Neural progenitor cell (in vitro differentiated cells): ENCODE measurements around the gene TMEM95. TPM values are rescaled to one million over a fixed set of nuclear protein-coding genes. Genes with fewer than 3 reads are reported as not detected.

Source experiments
- DNase-seq: peaks from one replicate; pipeline ENCODE4 v3.0.0-alpha.2; 2016; ENCODE audit warnings: low spot score
- H2AFZ ChIP-seq: fragments of 200-600 bp; sonication (generic); replicated peaks from 2 replicates; pipeline ENCODE4 v1.6.1; 2016; ENCODE audit warnings: antibody characterized with exemption
- H3F3A ChIP-seq: fragments of 200-600 bp; sonication (generic); 2 replicates; pipeline ENCODE4 v1.6.1; 2016; ENCODE audit warnings: antibody characterized with exemption, low read depth
- H3K27ac ChIP-seq: fragments of 200-600 bp; sonication (generic); 2 replicates; pipeline ENCODE4 v1.5.1; 2016; ENCODE audit warnings: mild to moderate bottlenecking
- H3K27me3 ChIP-seq: fragments of 200-600 bp; sonication (generic); 2 replicates; pipeline ENCODE4 v1.6.1; 2016; ENCODE audit warnings: mild to moderate bottlenecking, moderate library complexity
- H3K36me3 ChIP-seq: fragments of 200-600 bp; sonication (generic); 2 replicates; pipeline ENCODE4 v1.5.1; 2016
- H3K4me1 ChIP-seq: fragments of 200-600 bp; sonication (generic); 2 replicates; pipeline ENCODE4 v1.6.1; 2016; ENCODE audit warnings: mixed run types
- H3K4me2 ChIP-seq: fragments of 200-600 bp; sonication (generic); 2 replicates; pipeline ENCODE4 v1.6.1; 2016
- H3K4me3 ChIP-seq: fragments of 200-600 bp; sonication (generic); 2 replicates; pipeline ENCODE4 v1.5.1; 2016
- H3K79me2 ChIP-seq: fragments of 200-600 bp; sonication (generic); 2 replicates; pipeline ENCODE4 v1.6.1; 2016; ENCODE audit warnings: low read depth
- H3K9ac ChIP-seq: fragments of 200-600 bp; sonication (generic); 2 replicates; pipeline ENCODE4 v1.6.1; 2016
- H3K9me3 ChIP-seq: fragments of 200-600 bp; sonication (generic); 2 replicates; pipeline ENCODE4 v1.5.1; 2016; ENCODE audit warnings: low read depth
- H4K20me1 ChIP-seq: fragments of 200-600 bp; sonication (generic); 2 replicates; pipeline ENCODE4 v1.6.1; 2016; ENCODE audit warnings: low read depth
- H3K27ac Mint-ChIP-seq: 3 replicates; pipeline ENCODE4 v1.8.0; 2021; ENCODE audit warnings: mixed read lengths
- H3K27me3 Mint-ChIP-seq: 2 replicates; pipeline ENCODE4 v1.8.0; 2022; ENCODE audit warnings: low read depth, mild to moderate bottlenecking, inconsistent platforms, moderate library complexity, mixed read lengths; ENCODE audit not compliant: insufficient read depth
- H3K36me3 Mint-ChIP-seq: 3 replicates; pipeline ENCODE4 v1.8.0; 2021; ENCODE audit warnings: mixed read lengths
- H3K4me1 Mint-ChIP-seq: 3 replicates; pipeline ENCODE4 v1.8.0; 2021; ENCODE audit warnings: mixed read lengths
- H3K4me3 Mint-ChIP-seq: 3 replicates; pipeline ENCODE4 v1.8.0; 2021; ENCODE audit warnings: mild to moderate bottlenecking, moderate library complexity, mixed read lengths
- H3K9me3 Mint-ChIP-seq: 3 replicates; pipeline ENCODE4 v1.8.0; 2020; ENCODE audit warnings: mixed read lengths
- EZH2 ChIP-seq: fragments of 200-600 bp; sonication (generic); IDR thresholded peaks from 2 replicates; pipeline ENCODE4 v1.6.1; 2017; ENCODE audit warnings: antibody characterized with exemption, mild to moderate bottlenecking, moderate library complexity
- EZH2phosphoT487 ChIP-seq: fragments of 200-600 bp; sonication (generic); IDR thresholded peaks from 2 replicates; pipeline ENCODE4 v1.6.1; 2017; ENCODE audit warnings: antibody characterized with exemption
- total RNA-seq: library from RNA; depleted of rRNA; stranded (reverse); fragments of >200 nt; gene quantifications from 2 replicates; pipeline ENCODE4 v1.2.3, GENCODE V29; 2015; ENCODE audit warnings: low replicate concordance
- TF ChIP-seq, protein P1 (sequence below): fragments of 200-600 bp; sonication (generic); IDR thresholded peaks from 2 replicates; pipeline ENCODE4 v1.5.1; 2017; ENCODE audit warnings: antibody characterized with exemption, mild to moderate bottlenecking

Gene TMEM95
- total RNA-seq, 1 donor from 2014 or later = not detected

DNA sequence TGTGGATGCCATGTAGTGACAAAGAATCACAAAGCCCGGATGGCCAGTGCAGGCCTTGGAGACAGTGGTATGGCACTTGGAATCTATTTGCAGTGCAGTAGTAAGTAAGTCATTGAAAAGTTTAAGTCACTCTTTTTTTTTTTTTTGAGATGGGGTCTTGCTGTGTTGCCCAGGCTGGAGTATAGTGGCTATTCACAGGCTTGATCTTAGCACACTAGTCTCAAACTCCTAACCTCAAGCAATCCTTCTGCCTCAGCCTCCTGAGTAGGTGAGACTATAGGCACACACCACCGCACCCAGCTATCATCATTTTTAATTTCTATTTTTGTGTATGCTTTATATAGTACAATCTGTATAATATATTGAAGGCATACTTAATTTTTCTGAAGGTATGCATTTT is 43.7 kb downstream of the TMEM95 start:
- Histone ChIP-seq H4K20me1 (peaks cover 4% of the 10 kb centered on the region), H3K4me2 (no peak overlapping the region), H3K9ac (no peak overlapping the region), H3K27ac (no peak overlapping the region), H3K27me3 (peaks cover under 1% of the 10 kb centered on the region), H3K4me3 (no peak overlapping the region), H3K9me3 (no peaks in the 10 kb centered on the region), H3K4me1 (peaks cover 13% of the 10 kb centered on the region), H3F3A (peaks cover 36% of the 10 kb centered on the region), H2AFZ (no peak overlapping the region), H3K36me3 (no peaks in the 10 kb centered on the region), H3K79me2 (peaks cover 13% of the 10 kb centered on the region)
- peaks cover 6% of the 10 kb centered on the region for H3K36me3 Mint-ChIP-seq
- H3K4me3 Mint-ChIP-seq = no peak overlapping the region
- no peak for DNase-seq
- TF ChIP-seq EZH2phosphoT487 (no peak), EZH2 (no peak)
- TF ChIP-seq, protein P1, sequence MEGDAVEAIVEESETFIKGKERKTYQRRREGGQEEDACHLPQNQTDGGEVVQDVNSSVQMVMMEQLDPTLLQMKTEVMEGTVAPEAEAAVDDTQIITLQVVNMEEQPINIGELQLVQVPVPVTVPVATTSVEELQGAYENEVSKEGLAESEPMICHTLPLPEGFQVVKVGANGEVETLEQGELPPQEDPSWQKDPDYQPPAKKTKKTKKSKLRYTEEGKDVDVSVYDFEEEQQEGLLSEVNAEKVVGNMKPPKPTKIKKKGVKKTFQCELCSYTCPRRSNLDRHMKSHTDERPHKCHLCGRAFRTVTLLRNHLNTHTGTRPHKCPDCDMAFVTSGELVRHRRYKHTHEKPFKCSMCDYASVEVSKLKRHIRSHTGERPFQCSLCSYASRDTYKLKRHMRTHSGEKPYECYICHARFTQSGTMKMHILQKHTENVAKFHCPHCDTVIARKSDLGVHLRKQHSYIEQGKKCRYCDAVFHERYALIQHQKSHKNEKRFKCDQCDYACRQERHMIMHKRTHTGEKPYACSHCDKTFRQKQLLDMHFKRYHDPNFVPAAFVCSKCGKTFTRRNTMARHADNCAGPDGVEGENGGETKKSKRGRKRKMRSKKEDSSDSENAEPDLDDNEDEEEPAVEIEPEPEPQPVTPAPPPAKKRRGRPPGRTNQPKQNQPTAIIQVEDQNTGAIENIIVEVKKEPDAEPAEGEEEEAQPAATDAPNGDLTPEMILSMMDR = no peak
- no peaks in the 10 kb centered on the region for H3K9me3 Mint-ChIP-seq
- peaks cover 20% of the 10 kb centered on the region for H3K4me1 Mint-ChIP-seq
- peaks cover 11% of the 10 kb centered on the region for H3K27me3 Mint-ChIP-seq
- no peak overlapping the region for H3K27ac Mint-ChIP-seq

DNA sequence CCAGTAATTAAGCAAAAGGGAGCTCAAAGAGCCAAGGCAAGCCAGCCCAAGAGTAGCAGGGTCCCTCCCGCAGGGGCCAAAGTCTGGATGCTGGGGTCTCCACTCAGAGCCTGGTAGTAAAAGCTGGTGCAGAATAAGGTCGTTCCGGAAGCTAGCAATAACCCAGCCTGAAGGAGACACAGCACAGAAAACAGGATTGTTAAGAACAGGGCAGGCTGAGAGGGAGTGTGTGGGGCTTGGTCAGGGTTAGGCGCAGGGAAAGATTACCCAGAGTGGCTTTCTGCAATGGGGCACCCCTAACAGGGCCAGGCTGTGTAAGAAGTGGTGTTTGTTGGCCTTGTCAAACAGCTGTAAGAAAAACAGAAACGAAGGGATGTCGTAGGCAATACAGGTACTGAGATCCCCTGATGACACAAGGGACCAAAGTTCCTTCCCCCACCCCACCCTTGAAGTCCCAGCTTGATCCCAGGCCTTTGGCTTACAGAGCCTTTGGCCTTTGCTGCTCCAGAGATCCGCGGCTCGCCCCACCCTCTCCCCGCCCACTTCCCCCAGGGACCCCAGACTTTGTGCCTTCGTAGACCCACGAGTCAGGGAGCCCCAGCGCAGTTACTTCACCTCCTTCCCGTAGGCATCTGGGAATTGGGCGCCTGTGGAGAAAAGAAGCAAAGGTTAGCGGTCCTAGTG is 48.2 kb downstream of the TMEM95 start:
- Histone ChIP-seq H3K4me3 (peak overlapping the region; percentile 55), H4K20me1 (peaks cover 29% of the 10 kb centered on the region), H2AFZ (no peak overlapping the region), H3F3A (peaks cover 50% of the 10 kb centered on the region), H3K27me3 (no peaks in the 10 kb centered on the region), H3K9ac (peak overlapping the region; percentile 10), H3K4me2 (peak overlapping the region; percentile 70), H3K27ac (peak overlapping the region; percentile 30), H3K36me3 (no peaks in the 10 kb centered on the region), H3K79me2 (peaks cover 46% of the 10 kb centered on the region), H3K9me3 (no peaks in the 10 kb centered on the region), H3K4me1 (peaks cover 19% of the 10 kb centered on the region)
- Mint-ChIP-seq H3K4me3 (peak overlapping the region; percentile 96), H3K9me3 (no peaks in the 10 kb centered on the region), H3K27me3 (peaks cover 11% of the 10 kb centered on the region), H3K4me1 (peaks cover 33% of the 10 kb centered on the region), H3K27ac (no peak overlapping the region), H3K36me3 (peaks cover 6% of the 10 kb centered on the region)
- TF ChIP-seq, protein P1 = no peak
- TF ChIP-seq EZH2phosphoT487 = no peak
- TF ChIP-seq EZH2 = no peak
- DNase-seq = peak; percentile 85

DNA sequence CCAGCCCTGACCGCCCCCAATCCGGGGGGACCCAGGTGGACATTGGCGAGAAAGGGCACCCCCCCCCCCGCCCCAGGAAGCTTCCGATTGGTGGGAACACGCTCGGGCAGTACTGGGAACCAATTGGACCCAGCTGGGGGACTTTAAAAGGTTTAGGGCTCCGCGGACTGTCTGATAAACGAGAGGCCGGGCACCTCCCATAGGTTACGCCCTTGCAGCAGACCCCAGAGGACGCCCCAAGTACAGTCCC is 48.7 kb downstream of the TMEM95 start:
- Mint-ChIP-seq H3K9me3 (no peaks in the 10 kb centered on the region), H3K27ac (peak overlapping the region; percentile 50), H3K27me3 (peaks cover 11% of the 10 kb centered on the region), H3K4me3 (peak overlapping the region; percentile 96), H3K36me3 (peaks cover 6% of the 10 kb centered on the region), H3K4me1 (peaks cover 33% of the 10 kb centered on the region)
- no peak overlapping the region for H2AFZ ChIP-seq
- no peaks in the 10 kb centered on the region for H3K27me3 ChIP-seq
- TF ChIP-seq, protein P1 = peak; percentile 23
- TF ChIP-seq EZH2phosphoT487 = no peak
- no peak overlapping the region for H3K9ac ChIP-seq
- DNase-seq = no peak
- H3K36me3 ChIP-seq = no peaks in the 10 kb centered on the region
- peak overlapping the region; percentile 55 for H3K4me3 ChIP-seq
- H3K27ac ChIP-seq = peak overlapping the region; percentile 30
- peaks cover 50% of the 10 kb centered on the region for H3F3A ChIP-seq
- peaks cover 32% of the 10 kb centered on the region for H4K20me1 ChIP-seq
- H3K79me2 ChIP-seq = peaks cover 46% of the 10 kb centered on the region
- H3K4me2 ChIP-seq = peak overlapping the region; percentile 70
- no peaks in the 10 kb centered on the region for H3K9me3 ChIP-seq
- H3K4me1 ChIP-seq = peaks cover 19% of the 10 kb centered on the region
